SK-N-SH (cell line): ENCODE results near the gene TBC1D2. TPM values are rescaled to one million over a fixed set of nuclear protein-coding genes. Genes with fewer than 3 reads are reported as not detected.

ENCODE experiments used
- CTCF ChIA-PET: fragments of 300-600, 350-600 bp; formaldehyde crosslinking; extraction: SDS; loops from one replicate; lab custom pipeline; 2021; lab: Yijun Ruan, JAX
- POLR2A ChIA-PET: fragments of 350-600 bp; sonication (Branson Sonifier 250); formaldehyde crosslinking; extraction: SDS; loops from one replicate; lab custom pipeline; 2020; ENCODE audit warnings: antibody characterized with exemption, inconsistent platforms; lab: Yijun Ruan, JAX
- DNase-seq: peaks from one replicate; pipeline ENCODE4 v3.0.0; 2012
- H2AFZ ChIP-seq: fragments of 200-600 bp; sonication (generic); 2 replicates; pipeline ENCODE4 v1.8.1; 2016; ENCODE audit warnings: antibody characterized with exemption, mild to moderate bottlenecking, low read depth
- H3F3A ChIP-seq: fragments of 200-600 bp; sonication (generic); replicated peaks from 2 replicates; pipeline ENCODE3; 2016; ENCODE audit warnings: antibody characterized with exemption, mild to moderate bottlenecking; ENCODE audit not compliant: insufficient read depth
- H3K27ac ChIP-seq, 2 experiments: fragments of 200-500 bp in 1 of 2; fragments of 200-600 bp in 1 of 2; sonication (Bioruptor generic) in 1 of 2; sonication (generic), shearing (Covaris generic) in 1 of 2; 2 replicates each; pipeline versions ENCODE4 v1.5.1 to v1.6.1; 2014 to 2016; ENCODE audit warnings: low read depth in 2 of 2, inconsistent platforms in 1 of 2, low read length in 1 of 2, mild to moderate bottlenecking in 1 of 2, mixed read lengths in 1 of 2
- H3K27me3 ChIP-seq: fragments of 200-600 bp; sonication (generic), shearing (Covaris generic); 2 replicates; pipeline ENCODE4 v1.6.1; 2016; ENCODE audit warnings: mixed run types; ENCODE audit not compliant: insufficient read depth
- H3K36me3 ChIP-seq, 2 experiments: fragments of 200-500 bp in 1 of 2; fragments of 200-600 bp in 1 of 2; sonication (Bioruptor generic) in 1 of 2; sonication (generic) in 1 of 2; replicated peaks in 1 of 2; 2 replicates each; pipeline versions ENCODE3 to v1.5.1; 2014 to 2016; ENCODE audit warnings: low read length in 1 of 2, mild to moderate bottlenecking in 1 of 2; ENCODE audit not compliant: insufficient read depth in 2 of 2, control insufficient read depth in 1 of 2
- H3K4me1 ChIP-seq, 2 experiments: fragments of 200-500 bp in 1 of 2; fragments of 200-600 bp in 1 of 2; sonication (Bioruptor generic) in 1 of 2; sonication (generic), shearing (Covaris generic) in 1 of 2; 2 replicates each; pipeline versions ENCODE4 v1.5.1 to v1.6.1; 2014 to 2016; ENCODE audit warnings: low read depth in 1 of 2, low read length in 1 of 2, mixed run types in 1 of 2; ENCODE audit not compliant: insufficient read depth in 2 of 2, control insufficient read depth in 1 of 2
- H3K4me2 ChIP-seq: fragments of 200-600 bp; sonication (generic), shearing (Covaris generic); 2 replicates; pipeline ENCODE4 v1.6.1; 2017; ENCODE audit warnings: mixed run types
- H3K4me3 ChIP-seq, 2 experiments: fragments of 200-500 bp in 1 of 2; fragments of 200-600 bp in 1 of 2; sonication (Bioruptor generic) in 1 of 2; sonication (generic), shearing (Covaris generic) in 1 of 2; 2 replicates each; pipeline versions ENCODE4 v1.5.1 to v1.8.1; 2014 to 2016; ENCODE audit warnings: low read depth in 2 of 2, inconsistent platforms in 1 of 2, low read length in 1 of 2, mild to moderate bottlenecking in 1 of 2, mixed read lengths in 1 of 2, moderate library complexity in 1 of 2
- H3K79me2 ChIP-seq: fragments of 200-600 bp; sonication (generic); 2 replicates; pipeline ENCODE4 v1.8.1; 2017; ENCODE audit warnings: mild to moderate bottlenecking; ENCODE audit not compliant: insufficient read depth
- H3K9ac ChIP-seq: fragments of 200-600 bp; sonication (generic); 2 replicates; pipeline ENCODE4 v1.6.1; 2017; ENCODE audit warnings: mixed run types
- H3K9me2 ChIP-seq: fragments of 200-600 bp; sonication (generic); 2 replicates; pipeline ENCODE4 v1.6.1; 2017; ENCODE audit warnings: mixed run types
- H3K9me3 ChIP-seq: fragments of 200-600 bp; sonication (generic); 2 replicates; pipeline ENCODE4 v1.6.1; 2017; ENCODE audit warnings: mixed run types, mild to moderate bottlenecking, moderate library complexity
- H4K20me1 ChIP-seq: fragments of 200-600 bp; sonication (generic); 2 replicates; pipeline ENCODE4 v1.6.1; 2017; ENCODE audit warnings: mild to moderate bottlenecking, mixed run types; ENCODE audit not compliant: insufficient read depth
- CTCF ChIP-seq: fragments of 200-600 bp; sonication (generic); IDR thresholded peaks from 2 replicates; pipeline ENCODE4 v1.6.1; 2017; ENCODE audit warnings: antibody characterized with exemption, mild to moderate bottlenecking, moderate library complexity
- EP300 ChIP-seq, 2 experiments: IDR thresholded peaks; 2 replicates each; pipeline versions ENCODE4 v1.4.0 to v1.6.1; 2012; ENCODE audit warnings: borderline replicate concordance in 1 of 2, low read depth in 1 of 2, low read length in 1 of 2
- FOSL2 ChIP-seq: IDR thresholded peaks from 2 replicates; pipeline ENCODE4 v1.4.0; 2012; ENCODE audit warnings: low read depth, mild to moderate bottlenecking, moderate library complexity, borderline replicate concordance
- FOXJ3 ChIP-seq: sonication (generic); formaldehyde crosslinking; IDR thresholded peaks from 2 replicates; pipeline ENCODE4 v1.5.1; 2020; ENCODE audit warnings: mild to moderate bottlenecking, missing genetic modification reagents
- FOXM1 ChIP-seq: IDR thresholded peaks from 2 replicates; pipeline ENCODE4 v1.4.0; 2012; ENCODE audit warnings: low read depth, mild to moderate bottlenecking
- IRF3 ChIP-seq: fragments of 150-350 bp; IDR thresholded peaks from 2 replicates; pipeline ENCODE4 v1.6.1; 2016; ENCODE audit warnings: mild to moderate bottlenecking, low read depth, low read length
- JUND ChIP-seq: IDR thresholded peaks from 2 replicates; pipeline ENCODE4 v1.4.0; 2012
- MEF2A ChIP-seq: IDR thresholded peaks from 2 replicates; pipeline ENCODE4 v1.4.0; 2012; ENCODE audit warnings: low read depth, borderline replicate concordance
- NFIC ChIP-seq: IDR thresholded peaks from 2 replicates; pipeline ENCODE4 v1.4.0; 2012; ENCODE audit warnings: borderline replicate concordance
- PBX3 ChIP-seq: IDR thresholded peaks from 2 replicates; pipeline ENCODE4; 2012
- POLR2AphosphoS5 ChIP-seq: IDR thresholded peaks from 2 replicates; pipeline ENCODE4 v1.6.1; 2012; ENCODE audit warnings: low read depth, low read length
- RCOR1 ChIP-seq: fragments of 150-350 bp; IDR thresholded peaks from 2 replicates; pipeline ENCODE4 v1.6.1; 2017; ENCODE audit warnings: antibody characterized with exemption, low read length
- RXRA ChIP-seq: IDR thresholded peaks from 2 replicates; pipeline ENCODE4 v1.4.0; 2012; ENCODE audit warnings: low read depth, mild to moderate bottlenecking, borderline replicate concordance
- SIN3A ChIP-seq: IDR thresholded peaks from 2 replicates; pipeline ENCODE4 v1.6.1; 2012; ENCODE audit warnings: low read depth, mild to moderate bottlenecking, low read length, moderate library complexity, borderline replicate concordance
- SMC3 ChIP-seq: IDR thresholded peaks from 2 replicates; pipeline ENCODE4 v1.6.1; 2012; ENCODE audit warnings: low read depth, low read length, improper control_type of control experiment
- TEAD4 ChIP-seq: IDR thresholded peaks from 2 replicates; pipeline ENCODE4 v1.4.0; 2012; ENCODE audit warnings: mild to moderate bottlenecking, borderline replicate concordance; ENCODE audit not compliant: insufficient read depth
- WGBS: methylation state at CpG from one replicate; pipeline ENCODE4 v1.1.6; 2017; ENCODE audit warnings: low lambda C conversion rate; 5-methylcytosine and 5-hydroxymethylcytosine counted together
- polyA plus RNA-seq, 3 experiments: library from polyadenylated mRNA; depleted of rRNA; stranded (reverse); fragments of >200 nt; gene quantifications; 2 replicates each; pipeline ENCODE4 v1.2.3, GENCODE V29; 2012
- TF ChIP-seq, protein P1 (sequence below): IDR thresholded peaks from 2 replicates; pipeline ENCODE4 v1.4.0; 2012; ENCODE audit warnings: low read depth, borderline replicate concordance
- TF ChIP-seq, protein P2 (sequence below): fragments of 150-350 bp; IDR thresholded peaks from 2 replicates; pipeline ENCODE4 v1.6.1; 2017; ENCODE audit warnings: antibody characterized with exemption, low read length, low read depth, borderline replicate concordance

Gene TBC1D2
- polyA plus RNA-seq, 1 of the 3 experiments (the other 2 are of a cell fraction) = 5.6 TPM

DNA sequence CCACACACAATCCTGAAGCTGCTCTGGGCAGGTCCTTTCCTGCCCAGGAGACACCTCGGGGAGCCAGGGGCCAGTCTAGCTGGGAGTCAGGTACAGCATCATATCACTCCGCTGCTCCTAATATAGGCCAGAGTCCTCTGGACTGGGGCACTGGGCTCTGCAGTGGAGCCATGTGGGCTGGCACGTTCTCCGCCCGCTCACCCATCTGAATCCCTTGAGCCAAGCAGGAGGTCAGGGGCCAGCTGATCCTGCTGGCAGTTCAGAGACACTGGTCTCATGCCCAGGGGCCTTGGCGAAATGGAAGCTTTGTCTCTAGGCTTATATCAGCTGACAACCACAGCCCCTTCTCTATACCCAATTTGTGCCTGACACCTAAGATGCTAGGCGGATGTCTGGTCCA, 53.7 kb downstream of the TBC1D2 start:
- POLR2A ChIA-PET = no interaction called here
- 89% methylated on average over 6 of the region's 7 CpGs for WGBS
- CTCF ChIA-PET = interaction anchor here (1.0 to 1.4 kb wide), 6 partner anchors 8 to 128 kb away, joined by 3 to 4 read pairs (median 3); no protein-coding TSS in a partner anchor

More for the DNA sequence above, 53.7 kb downstream of the TBC1D2 start:
- Histone ChIP-seq H3K4me1 (no peaks in the 10 kb centered on the region), H3F3A (no peaks in the 10 kb centered on the region), H3K4me3 (no peak overlapping the region), H3K27ac (no peak overlapping the region), H3K79me2 (no peaks in the 10 kb centered on the region), H4K20me1 (no peaks in the 10 kb centered on the region), H3K36me3 (no peaks in the 10 kb centered on the region), H3K9ac (no peak overlapping the region), H2AFZ (no peak overlapping the region), H3K9me2 (no peaks in the 10 kb centered on the region), H3K9me3 (no peaks in the 10 kb centered on the region), H3K27me3 (no peaks in the 10 kb centered on the region), H3K4me2 (no peak overlapping the region)
- no peak for DNase-seq
- TF ChIP-seq IRF3 (no peak), FOXM1 (no peak), PBX3 (no peak), SIN3A (no peak), FOSL2 (no peak), TEAD4 (no peak), NFIC (no peak), RXRA (no peak), RCOR1 (no peak), FOXJ3 (no peak), POLR2AphosphoS5 (no peak), CTCF (no peak), MEF2A (no peak), JUND (no peak), SMC3 (no peak), EP300 (IDR thresholded peaks at IDR 0.05; ENCODE audit: borderline replicate concordance in 1 of 2, low read depth in 1 of 2, low read length in 1 of 2) (no peak)
- TF ChIP-seq, protein P1, sequence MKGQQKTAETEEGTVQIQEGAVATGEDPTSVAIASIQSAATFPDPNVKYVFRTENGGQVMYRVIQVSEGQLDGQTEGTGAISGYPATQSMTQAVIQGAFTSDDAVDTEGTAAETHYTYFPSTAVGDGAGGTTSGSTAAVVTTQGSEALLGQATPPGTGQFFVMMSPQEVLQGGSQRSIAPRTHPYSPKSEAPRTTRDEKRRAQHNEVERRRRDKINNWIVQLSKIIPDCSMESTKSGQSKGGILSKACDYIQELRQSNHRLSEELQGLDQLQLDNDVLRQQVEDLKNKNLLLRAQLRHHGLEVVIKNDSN = no peak
- TF ChIP-seq, protein P2, sequence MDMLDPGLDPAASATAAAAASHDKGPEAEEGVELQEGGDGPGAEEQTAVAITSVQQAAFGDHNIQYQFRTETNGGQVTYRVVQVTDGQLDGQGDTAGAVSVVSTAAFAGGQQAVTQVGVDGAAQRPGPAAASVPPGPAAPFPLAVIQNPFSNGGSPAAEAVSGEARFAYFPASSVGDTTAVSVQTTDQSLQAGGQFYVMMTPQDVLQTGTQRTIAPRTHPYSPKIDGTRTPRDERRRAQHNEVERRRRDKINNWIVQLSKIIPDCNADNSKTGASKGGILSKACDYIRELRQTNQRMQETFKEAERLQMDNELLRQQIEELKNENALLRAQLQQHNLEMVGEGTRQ = no peak
